Memory B cell (primary cell): Measurements from ENCODE around the gene PTPN14.

Experiments
- ATAC-seq: fragments of 150-1000 bp; cut with Tn5 transposase; 2 replicates; pipeline ENCODE4 v1.10.0; 2021; ENCODE audit warnings: low read depth, mild to moderate bottlenecking, moderate library complexity
- DNase-seq, 2 donors: peaks; one replicate each; pipeline ENCODE4 v3.0.0; 2022; ENCODE audit warnings: low spot score in 2 of 2
- H3K27ac Mint-ChIP-seq: one replicate; pipeline ENCODE4 v1.8.0; 2022; ENCODE audit warnings: mild to moderate bottlenecking, moderate library complexity, mixed read lengths
- H3K27me3 Mint-ChIP-seq: one replicate; pipeline ENCODE4 v1.8.0; 2022; ENCODE audit warnings: mixed read lengths
- H3K36me3 Mint-ChIP-seq: one replicate; pipeline ENCODE4 v1.8.0; 2022; ENCODE audit warnings: mild to moderate bottlenecking, mixed read lengths
- H3K4me1 Mint-ChIP-seq: one replicate; pipeline ENCODE4 v1.8.0; 2022; ENCODE audit warnings: mixed read lengths
- H3K4me3 Mint-ChIP-seq: one replicate; pipeline ENCODE4 v1.8.0; 2022; ENCODE audit warnings: mild to moderate bottlenecking, moderate library complexity, mixed read lengths
- H3K9me3 Mint-ChIP-seq: one replicate; pipeline ENCODE4 v1.8.0; 2022; ENCODE audit warnings: mixed read lengths

Gene PTPN14

GRCh38 chr1:214460304-214460916, 91.0 kb downstream of the PTPN14 start:
- H3K27me3 Mint-ChIP-seq = peaks cover 6% of the 10 kb centered on the region
- H3K4me3 Mint-ChIP-seq = no peak overlapping the region
- H3K4me1 Mint-ChIP-seq = no peaks in the 10 kb centered on the region
- no peaks in the 10 kb centered on the region for H3K9me3 Mint-ChIP-seq
- H3K27ac Mint-ChIP-seq = no peak overlapping the region
- ATAC-seq (no peak), DNase-seq (no peak)
- H3K36me3 Mint-ChIP-seq = no peaks in the 10 kb centered on the region

GRCh38 chr1:214459895-214460294, 91.5 kb downstream of the PTPN14 start:
- ATAC-seq (no peak), DNase-seq (no peak)
- Mint-ChIP-seq H3K4me3 (no peak overlapping the region), H3K4me1 (no peaks in the 10 kb centered on the region), H3K27ac (no peak overlapping the region), H3K9me3 (no peaks in the 10 kb centered on the region), H3K27me3 (peaks cover 6% of the 10 kb centered on the region), H3K36me3 (no peaks in the 10 kb centered on the region)

DNA sequence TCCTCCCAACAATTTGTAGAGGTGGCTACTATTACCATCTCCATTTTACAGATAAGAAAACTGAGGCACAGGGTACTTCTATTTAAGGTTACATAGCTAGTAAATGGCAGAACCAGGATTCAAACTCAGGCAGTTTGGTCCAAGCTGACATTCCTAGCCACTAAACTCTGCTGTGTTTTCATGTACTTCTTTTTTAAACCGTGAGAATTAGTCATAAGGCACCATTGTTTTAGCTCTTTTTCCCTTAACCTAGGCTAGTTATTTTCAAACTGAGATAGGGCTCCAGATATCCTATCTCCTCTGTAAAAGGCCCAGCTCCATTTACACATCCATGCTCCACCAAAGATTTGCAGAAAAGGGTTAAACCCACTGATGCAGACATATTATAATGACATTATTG, 92.9 kb downstream of the PTPN14 start:
- no peak overlapping the region for H3K27ac Mint-ChIP-seq
- H3K27me3 Mint-ChIP-seq = peaks cover 4% of the 10 kb centered on the region
- no peak for DNase-seq
- no peaks in the 10 kb centered on the region for H3K36me3 Mint-ChIP-seq
- no peaks in the 10 kb centered on the region for H3K4me1 Mint-ChIP-seq
- no peak for ATAC-seq
- no peaks in the 10 kb centered on the region for H3K9me3 Mint-ChIP-seq
- H3K4me3 Mint-ChIP-seq = no peak overlapping the region

- Mint-ChIP-seq H3K4me1 (no peaks in the 10 kb centered on the region), H3K9me3 (no peaks in the 10 kb centered on the region), H3K27me3 (peaks cover 7% of the 10 kb centered on the region), H3K4me3 (no peak overlapping the region), H3K27ac (no peak overlapping the region), H3K36me3 (no peaks in the 10 kb centered on the region)
- no peak for DNase-seq
- ATAC-seq = no peak
Observed at GRCh38 chr1:214455971-214456867, 95.2 kb downstream of the PTPN14 start.

GRCh38 chr1:214455479-214455878, 95.9 kb downstream of the PTPN14 start:
- DNase-seq (no peak), ATAC-seq (no peak)
- no peaks in the 10 kb centered on the region for H3K4me1 Mint-ChIP-seq
- no peak overlapping the region for H3K27ac Mint-ChIP-seq
- peaks cover 6% of the 10 kb centered on the region for H3K27me3 Mint-ChIP-seq
- no peak overlapping the region for H3K4me3 Mint-ChIP-seq
- H3K36me3 Mint-ChIP-seq = no peaks in the 10 kb centered on the region
- no peaks in the 10 kb centered on the region for H3K9me3 Mint-ChIP-seq

GRCh38 chr1:214454569-214455396, 96.6 kb downstream of the PTPN14 start:
- no peaks in the 10 kb centered on the region for H3K36me3 Mint-ChIP-seq
- no peak overlapping the region for H3K27ac Mint-ChIP-seq
- DNase-seq (no peak), ATAC-seq (no peak)
- no peaks in the 10 kb centered on the region for H3K9me3 Mint-ChIP-seq
- no peaks in the 10 kb centered on the region for H3K4me1 Mint-ChIP-seq
- no peak overlapping the region for H3K4me3 Mint-ChIP-seq
- peaks cover 3% of the 10 kb centered on the region for H3K27me3 Mint-ChIP-seq

GRCh38 chr1:214453109-214453722, 98.2 kb downstream of the PTPN14 start:
- peaks cover 3% of the 10 kb centered on the region for H3K27me3 Mint-ChIP-seq
- no peak for ATAC-seq
- no peak overlapping the region for H3K27ac Mint-ChIP-seq
- no peak overlapping the region for H3K4me3 Mint-ChIP-seq
- H3K9me3 Mint-ChIP-seq = peaks cover 3% of the 10 kb centered on the region
- no peaks in the 10 kb centered on the region for H3K36me3 Mint-ChIP-seq
- no peak for DNase-seq
- no peaks in the 10 kb centered on the region for H3K4me1 Mint-ChIP-seq

- Mint-ChIP-seq H3K27me3 (peaks cover 3% of the 10 kb centered on the region), H3K4me1 (no peaks in the 10 kb centered on the region), H3K36me3 (no peaks in the 10 kb centered on the region), H3K27ac (no peak overlapping the region), H3K9me3 (peaks cover 3% of the 10 kb centered on the region), H3K4me3 (no peak overlapping the region)
- DNase-seq = no peak
- no peak for ATAC-seq
Observed at GRCh38 chr1:214452152-214452784, 99.1 kb downstream of the PTPN14 start.

GRCh38 chr1:214451596-214451995, 99.8 kb downstream of the PTPN14 start:
- Mint-ChIP-seq H3K36me3 (no peaks in the 10 kb centered on the region), H3K4me3 (no peak overlapping the region), H3K9me3 (peaks cover 3% of the 10 kb centered on the region), H3K27ac (no peak overlapping the region), H3K27me3 (peaks cover 3% of the 10 kb centered on the region), H3K4me1 (no peaks in the 10 kb centered on the region)
- DNase-seq (no peak), ATAC-seq (no peak)

- no peak for DNase-seq
- H3K4me1 Mint-ChIP-seq = no peaks in the 10 kb centered on the region
Observed at GRCh38 chr1:214449371-214449770, 102.0 kb downstream of the PTPN14 start.

DNA sequence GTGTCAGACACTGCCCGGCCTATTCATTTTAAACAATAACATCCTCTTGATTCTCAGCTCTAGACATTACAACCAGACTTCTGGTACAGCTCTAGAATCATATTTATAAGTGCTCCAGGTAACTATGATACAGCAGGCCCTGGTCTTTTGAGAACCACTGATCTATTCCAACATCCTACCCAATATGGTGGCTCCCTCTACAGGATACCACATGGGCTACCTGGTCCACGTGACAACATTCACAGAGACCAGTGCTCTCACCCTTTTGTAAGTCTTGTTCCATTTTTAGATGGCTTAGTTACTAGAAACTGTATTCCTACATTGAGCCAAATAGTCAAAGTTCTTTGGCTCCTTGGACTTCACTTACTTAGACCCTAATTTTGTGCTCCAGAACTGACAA, 102.9 kb downstream of the PTPN14 start:
- Mint-ChIP-seq H3K9me3 (peaks cover 3% of the 10 kb centered on the region), H3K27me3 (peaks cover 3% of the 10 kb centered on the region), H3K4me1 (no peaks in the 10 kb centered on the region), H3K27ac (no peak overlapping the region), H3K4me3 (no peak overlapping the region), H3K36me3 (no peaks in the 10 kb centered on the region)
- DNase-seq = no peak
- no peak for ATAC-seq

More at GRCh38 chr1:214449371-214449770, 102.0 kb downstream of the PTPN14 start:
- no peak overlapping the region for H3K27ac Mint-ChIP-seq
- H3K27me3 Mint-ChIP-seq = peaks cover 3% of the 10 kb centered on the region
- no peak overlapping the region for H3K4me3 Mint-ChIP-seq
- H3K36me3 Mint-ChIP-seq = no peaks in the 10 kb centered on the region
- ATAC-seq = no peak
- H3K9me3 Mint-ChIP-seq = peaks cover 3% of the 10 kb centered on the region

DNA sequence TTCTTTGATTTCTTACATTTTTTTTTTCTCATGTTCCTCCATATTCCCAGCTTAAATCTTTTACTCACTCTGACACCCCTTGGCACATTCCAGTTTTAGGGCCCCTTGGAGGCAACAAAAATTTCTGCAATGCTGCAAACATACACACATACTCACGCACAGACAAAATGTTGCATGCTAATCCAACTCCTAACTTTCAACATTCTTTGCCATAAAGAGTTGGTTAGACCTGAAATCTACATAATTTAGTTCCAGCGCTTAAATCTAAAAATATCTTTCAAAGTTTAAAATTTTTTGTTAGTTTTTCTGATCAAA, 103.9 kb downstream of the PTPN14 start:
- no peak for ATAC-seq
- Mint-ChIP-seq H3K27me3 (no peaks in the 10 kb centered on the region), H3K4me1 (no peaks in the 10 kb centered on the region), H3K4me3 (no peak overlapping the region), H3K27ac (no peak overlapping the region), H3K36me3 (no peaks in the 10 kb centered on the region), H3K9me3 (peaks cover 3% of the 10 kb centered on the region)
- no peak for DNase-seq

GRCh38 chr1:214446772-214447556, 104.4 kb downstream of the PTPN14 start:
- no peaks in the 10 kb centered on the region for H3K36me3 Mint-ChIP-seq
- H3K27ac Mint-ChIP-seq = no peak overlapping the region
- no peak overlapping the region for H3K4me3 Mint-ChIP-seq
- DNase-seq (no peak), ATAC-seq (no peak)
- H3K9me3 Mint-ChIP-seq = peaks cover 3% of the 10 kb centered on the region
- H3K27me3 Mint-ChIP-seq = no peaks in the 10 kb centered on the region
- no peaks in the 10 kb centered on the region for H3K4me1 Mint-ChIP-seq
